T-helper 2 cell (primary cell): ENCODE measurements around the gene TBC1D10B.
"Not testable (repeated sequence)": the region's sequence is repeated elsewhere in the genome, so short reads cannot be mapped to it uniquely, and the experiment has no call there.

ENCODE experiments used
- DNase-seq, 5 experiments: peaks; one replicate each; pipeline versions ENCODE4 v3.0.0 to v3.0.0-alpha.2; 2012 to 2022

TBC1D10B gene

DNA sequence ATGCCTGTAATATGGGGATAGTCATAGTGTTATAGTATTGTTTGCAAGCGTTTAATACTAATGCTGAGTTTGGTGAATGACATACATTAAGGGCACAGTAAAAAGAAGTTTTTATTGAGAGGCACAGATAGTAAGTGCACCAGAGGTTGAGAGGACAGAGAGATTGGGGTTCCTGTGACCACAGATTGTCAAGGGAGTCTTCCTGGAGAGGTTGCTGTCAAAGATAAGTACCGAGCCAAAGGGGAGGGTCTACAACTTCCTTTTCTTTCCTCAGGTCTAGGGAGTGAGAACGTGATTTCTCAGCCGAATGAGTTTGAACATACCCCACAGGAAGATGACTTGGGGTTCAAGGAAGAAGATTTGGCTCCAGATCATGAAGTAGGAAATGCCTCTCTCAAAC is 26.8 kb upstream of the TBC1D10B start:
- DNase-seq: no peak

DNA sequence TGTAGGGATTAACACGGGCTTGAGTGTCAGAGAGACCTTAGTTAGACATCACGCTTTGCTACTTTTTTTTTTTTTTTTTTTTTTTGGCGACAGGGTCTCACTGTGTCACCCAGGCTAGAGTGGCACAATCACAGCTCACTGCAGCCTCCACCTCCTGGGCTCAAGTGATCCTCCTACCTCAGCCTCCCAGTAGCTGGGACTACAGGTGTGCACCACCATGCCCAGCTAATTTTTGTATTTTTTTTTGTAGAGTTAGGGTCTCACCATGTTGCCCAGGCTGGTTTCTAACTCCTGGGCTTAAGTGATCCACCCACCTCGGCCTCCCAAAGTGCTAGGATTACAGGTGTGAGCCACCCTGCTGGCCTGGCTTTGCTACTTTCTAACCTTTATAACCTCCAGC is 26.3 kb upstream of the TBC1D10B start:
- DNase-seq: not testable (repeated sequence)

DNA sequence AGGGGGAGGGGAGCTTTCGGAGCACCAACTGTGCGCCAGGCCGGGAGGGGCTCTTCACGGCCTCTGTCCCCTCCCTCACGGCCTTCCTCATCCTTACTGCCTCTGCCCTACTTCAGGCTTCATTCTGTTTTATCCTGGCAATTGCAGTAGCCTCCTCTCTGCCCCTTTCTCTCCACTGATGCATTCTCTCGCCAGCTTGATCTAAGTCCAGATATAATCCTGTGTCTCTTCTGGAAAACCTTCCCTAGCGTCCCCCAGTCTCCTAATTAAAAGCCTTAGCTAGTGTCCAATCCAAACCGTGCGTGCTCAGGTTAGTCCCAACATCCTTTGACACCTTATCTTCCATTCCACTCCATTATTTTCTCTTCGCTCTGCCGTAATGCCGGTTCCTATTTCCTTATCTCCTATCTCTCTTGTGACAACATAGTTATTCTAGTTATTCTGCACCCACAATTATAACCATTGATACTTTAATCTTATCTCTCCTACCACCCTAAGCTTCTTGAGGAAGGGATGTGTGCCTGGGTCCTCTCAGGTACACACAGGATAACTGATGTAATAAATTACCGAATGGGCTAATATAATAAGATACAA is 25.8 kb upstream of the TBC1D10B start:
- no peak for DNase-seq

DNA sequence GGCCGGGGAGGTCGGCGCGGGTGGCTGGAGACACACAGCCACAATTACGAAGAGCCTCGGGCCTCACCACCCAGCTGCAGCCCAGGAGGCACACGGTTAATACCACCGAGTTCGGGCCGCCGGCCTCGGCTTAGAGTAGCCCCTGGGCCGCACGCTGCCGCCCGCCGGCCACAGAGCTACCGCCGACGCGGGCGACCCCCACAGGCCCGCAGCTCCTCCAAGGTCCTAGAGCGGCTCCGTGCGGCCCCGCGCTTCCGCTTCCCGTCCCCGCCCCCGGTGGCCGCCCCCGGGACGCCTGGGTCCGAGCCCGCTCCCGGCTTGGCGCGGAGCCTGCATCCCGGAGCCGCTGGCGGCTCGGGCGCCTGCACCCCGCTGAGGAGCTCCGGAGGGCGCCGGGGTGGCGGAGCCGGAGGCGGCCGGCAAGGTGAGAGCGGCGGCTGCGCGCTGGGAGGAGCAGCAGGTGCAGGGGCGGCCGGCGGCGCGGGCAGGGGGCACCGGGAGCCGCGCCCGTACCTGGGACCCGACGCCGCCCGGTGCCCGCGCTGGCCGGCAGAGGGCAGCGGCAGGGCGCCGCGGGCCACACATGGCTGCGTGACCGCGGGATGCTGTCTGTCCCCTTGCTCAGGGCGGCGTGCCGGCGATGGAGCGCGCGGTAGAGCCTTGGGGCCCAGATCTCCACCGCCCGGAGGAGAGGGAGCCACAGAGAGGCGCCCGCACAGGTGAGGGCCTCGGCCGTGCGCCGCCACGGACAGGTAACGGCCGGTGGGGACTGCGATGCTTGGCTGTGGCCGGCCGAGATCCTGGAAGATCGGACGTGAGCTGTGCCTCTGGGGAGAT is 25.1 kb upstream of the TBC1D10B start, which contains the start of gene ZNF48:
TSS of gene ZNF48 (plus strand) at position 266 of the 837 bp plus-strand sequence. CDS start at position 641, 375 bp downstream.
- DNase-seq: peak in 4 of 5 experiments; percentile 29 to 60 (median 44)

DNA sequence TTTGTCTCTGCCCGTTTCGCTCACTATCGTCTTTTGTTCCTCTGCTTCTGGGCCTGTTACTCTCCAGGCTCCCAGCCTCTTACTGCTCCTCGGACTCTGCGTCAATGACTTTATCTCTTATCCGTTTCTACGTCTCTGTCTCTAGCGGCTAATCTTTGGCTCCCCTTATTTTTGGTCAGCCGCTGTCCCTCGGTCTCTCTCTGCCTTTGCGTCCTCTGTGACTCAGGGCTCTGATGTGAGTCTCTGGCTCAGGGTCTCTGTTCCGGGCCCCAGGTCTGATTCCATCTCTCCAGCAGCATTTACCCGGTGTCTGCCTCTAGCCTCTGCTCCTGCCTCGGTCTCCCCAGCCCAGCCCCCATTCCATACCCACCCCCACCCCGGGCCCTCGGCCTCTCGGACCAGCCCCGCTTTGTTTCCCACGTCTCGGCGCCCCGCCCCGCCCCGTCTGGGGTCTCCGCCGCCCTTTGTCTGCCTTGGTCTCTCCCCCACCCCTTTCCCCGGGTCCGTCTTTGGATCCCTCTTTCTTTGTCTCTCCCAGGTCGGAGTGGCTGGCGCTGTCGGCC is 24.4 kb upstream of the TBC1D10B start:
- no peak for DNase-seq

DNA sequence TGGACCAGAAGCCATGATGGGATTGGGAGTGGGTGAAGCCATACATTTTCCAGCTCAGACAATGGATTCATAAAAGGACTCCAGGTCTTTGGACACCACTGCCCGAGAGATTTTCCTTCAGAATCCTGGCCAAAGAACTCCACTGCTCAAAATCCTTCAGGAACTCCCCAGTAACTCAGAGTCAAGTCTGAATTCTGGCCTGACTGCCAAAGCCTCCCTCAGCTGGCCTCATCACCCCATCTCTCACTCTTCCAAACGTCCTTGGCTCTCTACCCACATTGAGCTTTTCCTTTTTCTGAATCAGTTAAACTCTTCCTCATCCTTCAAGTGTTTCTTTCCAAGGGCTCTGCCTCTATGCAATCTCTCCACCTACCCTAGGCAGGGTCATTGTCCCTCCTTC is 13.2 kb upstream of the TBC1D10B start:
- no peak for DNase-seq

DNA sequence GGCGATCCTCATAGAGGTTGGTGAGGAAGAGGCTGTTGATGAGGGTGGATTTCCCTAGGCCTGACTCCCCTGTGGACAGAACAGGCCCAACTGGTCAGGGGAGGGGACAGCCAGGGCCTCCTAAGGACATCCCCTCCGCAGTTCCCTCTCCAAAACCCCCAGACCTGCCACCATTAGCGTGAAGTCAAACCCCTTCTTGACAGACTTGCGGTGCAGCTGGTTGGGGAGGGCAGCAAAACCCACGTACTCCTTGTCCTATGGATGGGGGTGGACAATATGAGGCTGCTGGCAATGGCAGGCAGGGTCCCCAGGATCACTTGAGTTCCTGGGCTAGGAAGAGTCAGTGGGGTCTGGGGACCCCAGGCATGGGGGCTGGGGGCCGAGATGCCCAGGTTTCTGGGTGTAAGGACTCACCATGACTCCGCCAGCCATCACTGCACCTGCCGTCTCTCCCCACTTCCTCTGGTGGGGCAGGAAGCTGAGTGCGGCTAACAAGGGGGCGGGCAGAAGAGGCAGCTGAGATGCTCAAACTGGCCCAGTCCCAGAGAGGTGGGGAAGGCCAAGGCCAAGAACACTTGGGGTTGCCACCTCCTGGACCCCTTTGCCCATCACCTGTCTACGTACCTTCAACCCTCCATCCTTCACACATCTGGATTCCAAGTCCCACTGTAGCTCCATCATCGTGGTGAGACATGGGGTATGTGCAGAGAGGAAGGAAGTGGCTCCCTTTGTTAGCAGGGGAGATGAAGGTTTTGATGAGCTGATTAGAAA is 12.0 kb upstream of the TBC1D10B start, which contains the start of gene SEPTIN1:
TSS of gene SEPTIN1 (minus strand) at position 451 of the 771 bp plus-strand sequence. CDS start at position 432, 19 bp downstream.
- peak; percentile 47 to 93 (median 67) for DNase-seq

GRCh38 chr16:30381291-30382041 is 11.2 kb upstream of the TBC1D10B start:
- DNase-seq: peak in 2 of 5 experiments; percentile 11 to 71

DNA sequence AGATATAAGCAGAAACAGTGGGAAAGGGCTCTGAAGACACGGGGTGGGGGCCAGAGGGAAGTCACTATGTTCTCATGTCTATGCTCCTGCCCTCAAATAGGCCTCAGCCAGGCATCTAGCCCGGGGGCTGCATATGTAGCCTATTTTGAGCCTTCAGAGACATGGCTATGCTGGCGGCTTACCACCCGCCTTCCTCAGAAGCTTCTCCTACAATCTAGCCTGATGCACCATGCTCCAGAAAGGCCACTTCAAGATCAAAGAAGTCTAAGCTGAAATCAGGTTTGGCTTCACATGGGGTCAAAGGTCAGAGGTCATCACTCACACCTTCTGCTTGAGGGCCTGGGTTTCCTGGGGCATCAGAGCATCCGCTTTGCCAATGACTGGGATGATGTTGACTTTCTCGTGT is 10.5 kb upstream of the TBC1D10B start:
- DNase-seq: peak in 1 of 5 experiments; percentile 48

- DNase-seq: no peak
Observed at GRCh38 chr16:30380072-30380802, 9.9 kb upstream of the TBC1D10B start.

DNA sequence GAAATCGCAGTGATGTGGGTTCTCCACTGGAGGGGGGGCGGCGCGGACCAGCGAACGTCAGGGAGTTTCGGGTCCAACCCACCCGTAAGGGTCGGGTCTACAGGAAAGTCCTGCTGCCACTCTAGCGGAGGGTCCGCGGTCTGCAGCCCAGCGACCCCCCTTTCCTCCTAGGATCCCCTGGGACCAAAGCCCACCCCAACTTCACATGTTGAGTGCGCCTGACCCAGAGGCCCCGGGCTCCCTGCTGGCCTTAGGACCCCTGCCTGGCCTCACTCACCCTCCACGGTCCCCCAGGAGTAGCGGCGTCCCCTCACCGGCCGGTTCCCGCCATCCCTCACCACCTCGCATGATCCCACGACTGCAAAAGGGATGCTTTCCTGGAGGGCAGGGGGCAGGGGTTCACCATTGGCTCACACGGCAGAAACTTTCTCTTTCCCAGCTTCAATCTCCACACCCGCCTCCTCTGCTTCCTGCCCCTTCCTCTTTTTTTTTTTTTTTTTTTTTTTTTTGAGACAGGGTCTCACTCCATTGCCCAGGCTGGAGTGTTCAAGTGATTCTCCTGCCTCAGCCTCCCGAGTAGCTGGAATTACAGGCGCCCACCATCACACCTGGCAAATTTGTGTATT is 9.0 kb upstream of the TBC1D10B start:
- no peak for DNase-seq

GRCh38 chr16:30378236-30379157 is 8.2 kb upstream of the TBC1D10B start:
- DNase-seq: peak; percentile 98 to 100 (median 99)

DNA sequence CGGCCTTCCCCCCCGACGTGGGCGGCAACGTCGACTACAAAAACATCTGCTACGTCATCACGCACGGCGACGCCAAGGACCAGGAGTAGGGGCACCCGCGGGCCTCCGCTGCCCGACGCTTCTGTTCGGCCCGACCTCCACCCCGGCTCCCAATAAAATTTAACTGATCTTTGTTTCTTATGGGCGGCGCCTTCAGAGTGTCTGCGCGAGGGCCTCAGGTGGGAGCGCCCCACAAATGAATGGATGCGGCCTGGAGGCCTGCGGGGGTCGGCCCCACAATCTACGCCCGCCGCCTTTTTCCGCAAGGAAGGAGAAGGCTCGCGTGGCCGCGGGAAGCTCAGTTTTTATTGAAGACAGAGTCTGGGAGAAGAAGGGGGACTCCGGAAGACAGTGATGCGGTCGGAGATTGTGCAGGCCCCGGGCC is 7.5 kb upstream of the TBC1D10B start:
- peak; percentile 67 to 94 (median 84) for DNase-seq

DNA sequence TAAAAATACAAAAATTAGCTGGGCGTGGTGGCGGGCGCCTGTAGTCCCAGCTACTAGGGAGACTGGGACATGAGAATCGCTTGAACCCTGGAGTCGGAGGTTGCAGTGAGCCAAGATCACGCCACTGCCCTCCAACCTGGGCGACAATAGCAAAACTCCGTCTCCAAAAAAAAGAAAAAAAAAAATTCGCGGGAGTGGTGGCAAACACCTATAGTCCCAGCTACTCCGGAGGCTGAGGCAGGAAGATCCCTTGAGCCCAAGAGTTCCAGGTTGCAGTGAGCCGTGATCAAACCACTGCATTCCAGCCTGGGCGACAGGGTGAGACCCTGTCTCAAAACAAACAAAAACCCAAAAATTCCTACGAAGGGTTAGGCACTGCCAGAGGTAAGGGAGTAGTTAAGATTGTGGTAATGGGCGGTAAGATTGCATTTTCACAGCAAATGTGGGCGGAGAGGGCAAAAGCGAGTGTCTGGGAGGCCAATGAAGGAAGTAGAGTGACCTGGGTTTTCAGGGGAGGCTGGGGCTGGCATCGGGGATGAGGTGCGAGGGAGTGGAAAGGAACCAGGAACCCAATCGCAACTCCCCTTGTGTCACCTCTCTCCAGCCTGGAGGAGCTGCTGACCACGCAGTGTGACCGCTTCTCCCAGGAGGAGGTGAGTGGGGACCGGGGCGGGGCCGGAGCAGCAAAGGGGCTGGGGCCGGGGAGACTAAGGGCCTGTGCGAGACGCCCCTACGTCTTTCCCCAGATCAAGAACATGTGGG is 6.9 kb upstream of the TBC1D10B start:
- DNase-seq: no peak

GRCh38 chr16:30376461-30376902 is 6.2 kb upstream of the TBC1D10B start:
- no peak for DNase-seq

GRCh38 chr16:30375864-30376263 is 5.6 kb upstream of the TBC1D10B start:
- DNase-seq: no peak

DNA sequence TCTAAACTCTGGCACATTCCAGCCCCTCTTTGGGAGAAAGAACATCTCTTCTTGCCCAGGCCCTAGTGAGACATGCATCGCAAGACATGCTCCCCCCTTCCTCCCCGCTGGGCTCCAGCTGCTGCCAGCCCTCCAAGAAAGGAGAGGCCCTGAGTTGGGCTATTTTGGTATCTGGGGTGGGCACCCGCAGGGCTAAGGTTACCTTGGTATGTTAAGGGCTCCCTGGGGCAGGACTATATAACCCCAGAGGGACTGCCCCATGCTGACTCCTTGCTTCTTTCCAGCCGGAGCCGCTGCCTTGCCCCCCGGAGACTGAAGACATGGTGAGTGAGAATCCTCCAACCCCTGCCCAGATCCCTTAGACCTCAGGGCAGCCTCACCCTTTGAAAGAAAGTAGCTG is 4.2 kb upstream of the TBC1D10B start, which contains the start of gene MYL11:
TSS of gene MYL11 (plus strand) at position 265 of the 400 bp plus-strand sequence. CDS start at position 321, 56 bp downstream.
- no peak for DNase-seq

- no peak for DNase-seq
Observed at GRCh38 chr16:30372725-30373124, 2.4 kb upstream of the TBC1D10B start.
